ENCODE results near the gene TTC39B.

TTC39B gene

DNA sequence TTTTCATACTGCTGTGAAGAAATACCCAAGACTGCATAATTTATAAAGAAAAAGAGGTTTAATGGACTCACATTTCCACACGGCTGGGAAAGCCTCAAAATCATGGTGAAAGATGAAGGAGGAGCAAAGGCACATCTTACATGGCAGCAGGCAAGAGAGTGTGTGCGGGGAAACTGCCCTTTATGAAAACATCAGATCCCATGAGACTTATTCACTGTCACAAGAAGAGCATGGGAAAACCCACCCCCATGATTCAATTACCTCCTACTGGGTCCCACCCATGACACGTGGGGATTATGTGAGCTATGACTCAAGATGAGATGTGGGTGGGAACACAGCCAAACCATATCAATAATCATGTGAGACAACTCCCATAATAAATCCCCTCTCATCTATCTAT, 8.7 kb downstream of the TTC39B start:
- Histone ChIP-seq H3K23ac (ENCODE audit: low read length in 2 of 2) (no peak overlapping the region), H2BK5ac (ENCODE audit: low read depth, low read length, poor library complexity, severe bottlenecking) (no peak overlapping the region), H3K4ac (ENCODE audit: low read depth in 1 of 2, low read length in 2 of 2) (no peak overlapping the region), H3K4me2 (ENCODE audit: low read length, poor library complexity, severe bottlenecking) (no peak overlapping the region), H3K27ac (ENCODE audit: low read length, poor library complexity, severe bottlenecking) (no peak overlapping the region), H3K36me3 (ENCODE audit: control insufficient read depth in 1 of 2, insufficient read depth in 2 of 2, low read depth in 1 of 2, low read length in 2 of 2) (peaks cover 5 to 7% of the 10 kb centered on the region in 2 experiments), H3K4me1 (ENCODE audit: control insufficient read depth, insufficient read depth, low read depth, low read length) (peaks cover 12% of the 10 kb centered on the region), H3K14ac (ENCODE audit: low read length in 2 of 2) (no peak overlapping the region), H3K9me3 (ENCODE audit: control insufficient read depth, low read length) (no peaks in the 10 kb centered on the region), H3K18ac (ENCODE audit: low read depth in 1 of 2, low read length in 2 of 2) (no peak overlapping the region), H2BK12ac (ENCODE audit: low read length in 2 of 2) (no peak overlapping the region), H3K79me1 (replicated peaks; ENCODE audit: low read length, poor library complexity, severe bottlenecking) (peaks cover 24% of the 10 kb centered on the region), H2BK15ac (ENCODE audit: low read depth, poor library complexity, severe bottlenecking) (no peak overlapping the region), H2AFZ (ENCODE audit: low read depth, low read length) (no peak overlapping the region), H2BK120ac (ENCODE audit: low read depth, low read length) (no peak overlapping the region), H4K8ac (ENCODE audit: low read length) (no peak overlapping the region), H3K9ac (ENCODE audit: low read length) (no peak overlapping the region), H3K27me3 (ENCODE audit: control insufficient read depth in 1 of 2, insufficient read depth in 1 of 2, low read length in 2 of 2) (no peaks in the 10 kb centered on the region), H2AK5ac (ENCODE audit: low read length, severe bottlenecking) (no peak overlapping the region), H4K91ac (ENCODE audit: low read length) (no peak overlapping the region), H3K4me3 (ENCODE audit: insufficient read depth in 1 of 2, low read depth in 1 of 2, low read length in 2 of 2) (no peak overlapping the region)
- WGBS = 93% methylated on average over 3 of the region's 3 CpGs
- DNase-seq = no peak

DNA sequence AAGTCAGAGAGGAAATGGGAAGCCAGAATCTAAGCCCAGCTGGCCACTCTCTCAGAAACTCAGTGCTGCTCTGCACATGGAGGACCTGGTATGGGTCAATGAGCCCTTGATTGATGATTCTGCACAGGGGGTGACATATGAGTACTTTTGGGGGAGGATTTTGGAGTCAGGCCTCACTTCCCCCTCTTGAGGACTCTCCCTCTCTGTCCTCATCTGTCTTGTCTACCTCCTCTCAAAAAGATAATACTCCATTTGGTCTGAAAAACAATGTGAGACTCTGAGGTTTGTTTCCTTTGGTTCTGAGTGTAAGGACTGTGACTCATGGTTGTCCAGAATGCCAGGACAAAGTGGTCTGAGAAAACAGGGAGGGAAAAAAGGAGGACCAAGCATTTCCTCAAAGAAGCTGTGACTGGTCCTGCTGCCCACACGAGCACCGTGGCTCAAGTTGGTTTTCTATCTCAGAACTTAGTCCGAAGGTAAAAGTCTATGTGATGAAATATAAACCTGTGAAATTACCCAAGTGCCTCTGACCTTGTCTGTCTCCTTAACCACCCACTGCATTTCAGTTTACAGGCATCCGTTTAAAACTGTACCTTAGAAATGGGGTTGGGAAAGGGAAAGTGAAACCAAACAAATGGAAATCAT, 11.1 kb downstream of the TTC39B start:
- peaks cover 12% of the 10 kb centered on the region for H3K4me1 ChIP-seq (ENCODE audit: control insufficient read depth, insufficient read depth, low read depth, low read length)
- no peak overlapping the region for H2BK15ac ChIP-seq (ENCODE audit: low read depth, poor library complexity, severe bottlenecking)
- peaks cover 28% of the 10 kb centered on the region for H3K79me1 ChIP-seq (replicated peaks; ENCODE audit: low read length, poor library complexity, severe bottlenecking)
- peak overlapping the region; percentile 41 for H4K8ac ChIP-seq (ENCODE audit: low read length)
- H2BK120ac ChIP-seq (ENCODE audit: low read depth, low read length) = no peak overlapping the region
- no peak overlapping the region for H3K4ac ChIP-seq (ENCODE audit: low read depth in 1 of 2, low read length in 2 of 2)
- WGBS = no CpG with 5 or more reads among the region's 4 CpGs
- peak overlapping the region; percentile 65 for H3K4me2 ChIP-seq (ENCODE audit: low read length, poor library complexity, severe bottlenecking)
- H3K9me3 ChIP-seq (ENCODE audit: control insufficient read depth, low read length) = no peaks in the 10 kb centered on the region
- peak overlapping the region in 1 of 2 experiments; percentile 72 for H3K4me3 ChIP-seq (ENCODE audit: insufficient read depth in 1 of 2, low read depth in 1 of 2, low read length in 2 of 2)
- H3K23ac ChIP-seq (ENCODE audit: low read length in 2 of 2) = no peak overlapping the region
- H3K27ac ChIP-seq (ENCODE audit: low read length, poor library complexity, severe bottlenecking) = peak overlapping the region; percentile 98
- H3K27me3 ChIP-seq (ENCODE audit: control insufficient read depth in 1 of 2, insufficient read depth in 1 of 2, low read length in 2 of 2) = no peaks in the 10 kb centered on the region
- no peak overlapping the region for H2BK5ac ChIP-seq (ENCODE audit: low read depth, low read length, poor library complexity, severe bottlenecking)
- peaks cover 5 to 7% of the 10 kb centered on the region in 2 experiments for H3K36me3 ChIP-seq (ENCODE audit: control insufficient read depth in 1 of 2, insufficient read depth in 2 of 2, low read depth in 1 of 2, low read length in 2 of 2)
- no peak overlapping the region for H3K14ac ChIP-seq (ENCODE audit: low read length in 2 of 2)
- H2BK12ac ChIP-seq (ENCODE audit: low read length in 2 of 2) = peak overlapping the region in 1 of 2 experiments; percentile 24
- peak; percentile 88 for DNase-seq
- no peak overlapping the region for H2AK5ac ChIP-seq (ENCODE audit: low read length, severe bottlenecking)
- peak overlapping the region; percentile 93 for H3K9ac ChIP-seq (ENCODE audit: low read length)
- no peak overlapping the region for H4K91ac ChIP-seq (ENCODE audit: low read length)
- H3K18ac ChIP-seq (ENCODE audit: low read depth in 1 of 2, low read length in 2 of 2) = peak overlapping the region in 1 of 2 experiments; percentile 77
- no peak overlapping the region for H2AFZ ChIP-seq (ENCODE audit: low read depth, low read length)

DNA sequence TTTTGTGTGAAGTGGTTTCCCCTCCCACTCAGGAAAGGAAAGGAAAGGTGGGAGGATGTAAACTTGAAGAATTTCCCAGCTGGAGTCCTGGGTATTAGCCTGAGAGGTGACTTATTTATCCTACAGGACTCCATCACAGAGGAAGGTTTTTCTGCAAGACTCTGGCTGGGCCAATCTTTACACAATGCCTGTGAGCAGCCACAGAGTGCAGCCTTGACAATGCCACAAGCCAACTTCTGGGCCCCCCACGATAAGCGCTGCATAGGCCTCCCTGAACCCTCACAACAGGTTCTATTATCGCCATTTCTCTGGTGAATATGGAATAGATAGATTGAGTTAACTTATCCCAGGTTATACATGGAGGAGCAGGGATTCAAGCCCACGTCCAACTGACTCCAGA, 12.4 kb downstream of the TTC39B start:
- Histone ChIP-seq H3K9ac (ENCODE audit: low read length) (peak overlapping the region; percentile 93), H3K4ac (ENCODE audit: low read depth in 1 of 2, low read length in 2 of 2) (no peak overlapping the region), H3K27ac (ENCODE audit: low read length, poor library complexity, severe bottlenecking) (peak overlapping the region; percentile 91), H2BK120ac (ENCODE audit: low read depth, low read length) (no peak overlapping the region), H2BK5ac (ENCODE audit: low read depth, low read length, poor library complexity, severe bottlenecking) (peak overlapping the region; percentile 26), H3K14ac (ENCODE audit: low read length in 2 of 2) (no peak overlapping the region), H2BK12ac (ENCODE audit: low read length in 2 of 2) (peak overlapping the region in 1 of 2 experiments; percentile 69), H3K18ac (ENCODE audit: low read depth in 1 of 2, low read length in 2 of 2) (no peak overlapping the region), H2BK15ac (ENCODE audit: low read depth, poor library complexity, severe bottlenecking) (no peak overlapping the region), H3K36me3 (ENCODE audit: control insufficient read depth in 1 of 2, insufficient read depth in 2 of 2, low read depth in 1 of 2, low read length in 2 of 2) (peaks cover 5 to 7% of the 10 kb centered on the region in 2 experiments), H2AFZ (ENCODE audit: low read depth, low read length) (no peak overlapping the region), H4K8ac (ENCODE audit: low read length) (no peak overlapping the region), H3K4me2 (ENCODE audit: low read length, poor library complexity, severe bottlenecking) (no peak overlapping the region), H3K9me3 (ENCODE audit: control insufficient read depth, low read length) (no peaks in the 10 kb centered on the region), H4K91ac (ENCODE audit: low read length) (no peak overlapping the region), H2AK5ac (ENCODE audit: low read length, severe bottlenecking) (peak overlapping the region; percentile 83), H3K4me3 (ENCODE audit: insufficient read depth in 1 of 2, low read depth in 1 of 2, low read length in 2 of 2) (no peak overlapping the region), H3K27me3 (ENCODE audit: control insufficient read depth in 1 of 2, insufficient read depth in 1 of 2, low read length in 2 of 2) (no peaks in the 10 kb centered on the region), H3K4me1 (ENCODE audit: control insufficient read depth, insufficient read depth, low read depth, low read length) (peaks cover 12% of the 10 kb centered on the region), H3K23ac (ENCODE audit: low read length in 2 of 2) (no peak overlapping the region), H3K79me1 (replicated peaks; ENCODE audit: low read length, poor library complexity, severe bottlenecking) (peaks cover 34% of the 10 kb centered on the region)
- DNase-seq = no peak
- no CpG with 5 or more reads among the region's 4 CpGs for WGBS

DNA sequence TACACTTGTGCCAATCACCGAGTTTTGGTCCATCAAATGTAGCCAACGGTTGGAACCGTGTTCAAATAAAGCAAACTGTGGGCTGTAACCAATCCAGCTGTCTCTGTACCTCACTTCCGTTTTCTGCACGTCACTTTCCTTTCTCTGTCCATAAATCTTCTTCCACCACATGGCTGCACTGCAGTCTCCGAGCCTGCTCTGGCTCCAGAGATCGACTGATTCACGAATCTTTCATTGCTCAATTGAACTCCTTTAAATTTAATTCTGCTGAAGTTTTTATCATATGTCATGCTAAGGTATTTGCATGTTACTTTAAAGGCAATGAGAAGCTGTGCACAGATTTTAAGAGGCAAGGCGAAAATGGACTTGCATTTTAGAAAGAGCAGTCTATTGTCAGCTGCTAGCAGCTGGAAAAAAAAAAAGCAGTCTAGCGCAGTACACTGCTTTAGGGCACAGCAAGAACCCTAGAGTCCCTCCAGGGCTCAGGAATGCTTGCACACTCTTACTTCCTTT, 13.2 kb downstream of the TTC39B start:
- Histone ChIP-seq H2AK5ac (ENCODE audit: low read length, severe bottlenecking) (no peak overlapping the region), H2BK120ac (ENCODE audit: low read depth, low read length) (no peak overlapping the region), H3K14ac (ENCODE audit: low read length in 2 of 2) (no peak overlapping the region), H4K91ac (ENCODE audit: low read length) (peak overlapping the region; percentile 9), H3K18ac (ENCODE audit: low read depth in 1 of 2, low read length in 2 of 2) (no peak overlapping the region), H2BK12ac (ENCODE audit: low read length in 2 of 2) (no peak overlapping the region), H2AFZ (ENCODE audit: low read depth, low read length) (no peak overlapping the region), H3K23ac (ENCODE audit: low read length in 2 of 2) (no peak overlapping the region), H3K4me2 (ENCODE audit: low read length, poor library complexity, severe bottlenecking) (no peak overlapping the region), H3K4ac (ENCODE audit: low read depth in 1 of 2, low read length in 2 of 2) (no peak overlapping the region), H3K9me3 (ENCODE audit: control insufficient read depth, low read length) (no peaks in the 10 kb centered on the region), H2BK15ac (ENCODE audit: low read depth, poor library complexity, severe bottlenecking) (no peak overlapping the region), H3K79me1 (replicated peaks; ENCODE audit: low read length, poor library complexity, severe bottlenecking) (peaks cover 31% of the 10 kb centered on the region), H3K4me1 (ENCODE audit: control insufficient read depth, insufficient read depth, low read depth, low read length) (peaks cover 12% of the 10 kb centered on the region), H4K8ac (ENCODE audit: low read length) (no peak overlapping the region), H3K9ac (ENCODE audit: low read length) (peak overlapping the region; percentile 93), H3K27ac (ENCODE audit: low read length, poor library complexity, severe bottlenecking) (peak overlapping the region; percentile 91), H3K27me3 (ENCODE audit: control insufficient read depth in 1 of 2, insufficient read depth in 1 of 2, low read length in 2 of 2) (no peaks in the 10 kb centered on the region), H3K36me3 (ENCODE audit: control insufficient read depth in 1 of 2, insufficient read depth in 2 of 2, low read depth in 1 of 2, low read length in 2 of 2) (peaks cover 2 to 5% of the 10 kb centered on the region in 2 experiments), H2BK5ac (ENCODE audit: low read depth, low read length, poor library complexity, severe bottlenecking) (no peak overlapping the region), H3K4me3 (ENCODE audit: insufficient read depth in 1 of 2, low read depth in 1 of 2, low read length in 2 of 2) (peak overlapping the region in 1 of 2 experiments; percentile 34)
- 68% methylated on average over 10 of the region's 10 CpGs for WGBS
- peak; percentile 48 for DNase-seq
